HEK293T (cell line): ENCODE results near the gene ZNF862.

ENCODE experiments used
- BHLHE40 ChIP-seq: fragments of 450-650 bp; IDR thresholded peaks from 2 replicates; pipeline ENCODE4 v1.6.1; 2016; ENCODE audit warnings: mild to moderate bottlenecking, moderate library complexity, borderline replicate concordance
- PKNOX1 ChIP-seq: fragments of 450-650 bp; IDR thresholded peaks from 2 replicates; pipeline ENCODE4 v1.6.1; 2016

GRCh38 chr7:149792220-149792595 lies 46.0 kb upstream of the ZNF862 start:
- TF ChIP-seq BHLHE40 (no peak), PKNOX1 (no peak)
